ENCODE measurements around the gene RUNX1.
"Not testable (repeated sequence)": the region's sequence is repeated elsewhere in the genome, so short reads cannot be mapped to it uniquely, and the experiment has no call there.

Gene RUNX1

GRCh38 chr21:34807146-34807880 lies 241.8 kb downstream of the RUNX1 start:
- Histone ChIP-seq H3K9me3 (no peaks in the 10 kb centered on the region), H3K27me3 (no peaks in the 10 kb centered on the region), H3K4me1 (ENCODE audit: control insufficient read depth in 1 of 2, insufficient read depth in 1 of 2, low read depth in 1 of 2, low read length in 1 of 2) (peaks cover 20% of the 10 kb centered on the region in 2 experiments), H3K36me3 (peaks cover 22% of the 10 kb centered on the region), H3K4me3 (ENCODE audit: low read depth in 1 of 2, low read length in 1 of 2) (no peak overlapping the region), H3K27ac (peak overlapping the region; percentile 54)
- TF ChIP-seq, protein P1, sequence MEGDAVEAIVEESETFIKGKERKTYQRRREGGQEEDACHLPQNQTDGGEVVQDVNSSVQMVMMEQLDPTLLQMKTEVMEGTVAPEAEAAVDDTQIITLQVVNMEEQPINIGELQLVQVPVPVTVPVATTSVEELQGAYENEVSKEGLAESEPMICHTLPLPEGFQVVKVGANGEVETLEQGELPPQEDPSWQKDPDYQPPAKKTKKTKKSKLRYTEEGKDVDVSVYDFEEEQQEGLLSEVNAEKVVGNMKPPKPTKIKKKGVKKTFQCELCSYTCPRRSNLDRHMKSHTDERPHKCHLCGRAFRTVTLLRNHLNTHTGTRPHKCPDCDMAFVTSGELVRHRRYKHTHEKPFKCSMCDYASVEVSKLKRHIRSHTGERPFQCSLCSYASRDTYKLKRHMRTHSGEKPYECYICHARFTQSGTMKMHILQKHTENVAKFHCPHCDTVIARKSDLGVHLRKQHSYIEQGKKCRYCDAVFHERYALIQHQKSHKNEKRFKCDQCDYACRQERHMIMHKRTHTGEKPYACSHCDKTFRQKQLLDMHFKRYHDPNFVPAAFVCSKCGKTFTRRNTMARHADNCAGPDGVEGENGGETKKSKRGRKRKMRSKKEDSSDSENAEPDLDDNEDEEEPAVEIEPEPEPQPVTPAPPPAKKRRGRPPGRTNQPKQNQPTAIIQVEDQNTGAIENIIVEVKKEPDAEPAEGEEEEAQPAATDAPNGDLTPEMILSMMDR (IDR thresholded peaks at IDR 0.05), result no peak

- H3K4me1 ChIP-seq (ENCODE audit: control insufficient read depth in 1 of 2, insufficient read depth in 1 of 2, low read depth in 1 of 2, low read length in 1 of 2), result peaks cover 20% of the 10 kb centered on the region in 2 experiments
- no peaks in the 10 kb centered on the region for H3K27me3 ChIP-seq
- H3K4me3 ChIP-seq (ENCODE audit: low read depth in 1 of 2, low read length in 1 of 2), result no peak overlapping the region
- no peaks in the 10 kb centered on the region for H3K9me3 ChIP-seq
- peaks cover 19% of the 10 kb centered on the region for H3K36me3 ChIP-seq
- no peak overlapping the region for H3K27ac ChIP-seq
- TF ChIP-seq, protein P1 (IDR thresholded peaks at IDR 0.05), result no peak
These were observed 242.7 kb downstream of the RUNX1 start for GRCh38 chr21:34806423-34806822.

DNA sequence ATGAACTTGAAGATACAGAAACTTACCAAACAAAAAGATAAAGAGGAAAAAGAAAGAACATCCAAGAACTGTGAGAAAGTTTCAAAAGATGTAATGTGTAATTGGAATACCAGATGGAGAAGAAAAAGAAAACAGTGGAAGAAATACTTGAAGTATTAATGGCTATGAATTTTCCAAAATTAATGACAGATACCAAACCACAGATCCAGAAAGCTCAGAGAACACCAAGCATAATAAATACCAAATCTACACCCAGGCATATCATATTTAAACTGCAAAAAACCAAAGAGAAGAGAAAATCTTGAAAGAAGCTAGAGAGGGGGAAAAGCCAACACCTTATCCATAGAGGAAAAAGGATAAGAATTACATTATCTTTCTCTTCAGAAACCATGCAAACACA lies 243.9 kb downstream of the RUNX1 start:
- H3K9me3 ChIP-seq, result no peaks in the 10 kb centered on the region
- H3K27ac ChIP-seq, result no peak overlapping the region
- no peak overlapping the region for H3K4me3 ChIP-seq (ENCODE audit: low read depth in 1 of 2, low read length in 1 of 2)
- H3K36me3 ChIP-seq, result peaks cover 8% of the 10 kb centered on the region
- H3K4me1 ChIP-seq (ENCODE audit: control insufficient read depth in 1 of 2, insufficient read depth in 1 of 2, low read depth in 1 of 2, low read length in 1 of 2), result peaks cover 20% of the 10 kb centered on the region in 2 experiments
- TF ChIP-seq, protein P1 (IDR thresholded peaks at IDR 0.05), result no peak
- H3K27me3 ChIP-seq, result no peaks in the 10 kb centered on the region

DNA sequence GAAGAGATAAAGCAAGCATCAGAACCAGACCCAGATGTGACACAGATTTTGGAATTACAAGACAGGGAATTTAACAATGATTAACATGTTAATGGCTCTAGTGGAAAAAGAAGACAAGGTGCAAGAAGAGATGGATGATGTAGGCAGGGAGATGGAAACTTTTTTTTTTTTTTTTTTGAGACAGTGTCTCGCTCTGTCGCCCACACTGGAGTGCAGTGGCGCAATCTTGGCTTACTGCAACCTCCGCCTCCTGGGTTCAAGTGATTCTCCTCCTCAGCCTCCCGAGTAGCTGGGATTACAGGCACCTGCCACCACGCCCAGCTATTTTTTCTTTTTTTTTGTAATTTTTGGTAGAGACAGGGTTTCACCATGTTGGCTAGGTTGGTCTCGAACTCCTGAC lies 244.5 kb downstream of the RUNX1 start:
- peaks cover 20% of the 10 kb centered on the region in 2 experiments for H3K4me1 ChIP-seq (ENCODE audit: control insufficient read depth in 1 of 2, insufficient read depth in 1 of 2, low read depth in 1 of 2, low read length in 1 of 2)
- H3K4me3 ChIP-seq (ENCODE audit: low read depth in 1 of 2, low read length in 1 of 2); H3K27me3 ChIP-seq; H3K36me3 ChIP-seq; H3K9me3 ChIP-seq; H3K27ac ChIP-seq: not testable (repeated sequence)

GRCh38 chr21:34803782-34804370 lies 245.2 kb downstream of the RUNX1 start:
- Histone ChIP-seq H3K36me3 (peaks cover 11% of the 10 kb centered on the region), H3K4me1 (ENCODE audit: control insufficient read depth in 1 of 2, insufficient read depth in 1 of 2, low read depth in 1 of 2, low read length in 1 of 2) (peaks cover 19 to 20% of the 10 kb centered on the region in 2 experiments), H3K4me3 (ENCODE audit: low read depth in 1 of 2, low read length in 1 of 2) (no peak overlapping the region), H3K9me3 (no peaks in the 10 kb centered on the region), H3K27ac (no peak overlapping the region), H3K27me3 (no peaks in the 10 kb centered on the region)
- TF ChIP-seq, protein P1 (IDR thresholded peaks at IDR 0.05), result no peak

- peaks cover 26% of the 10 kb centered on the region for H3K36me3 ChIP-seq
- H3K27me3 ChIP-seq, result no peaks in the 10 kb centered on the region
- H3K4me1 ChIP-seq (ENCODE audit: control insufficient read depth in 1 of 2, insufficient read depth in 1 of 2, low read depth in 1 of 2, low read length in 1 of 2), result peaks cover 3 to 5% of the 10 kb centered on the region in 2 experiments
- no peak overlapping the region for H3K4me3 ChIP-seq (ENCODE audit: low read depth in 1 of 2, low read length in 1 of 2)
- peak overlapping the region; percentile 30 for H3K27ac ChIP-seq
- no peaks in the 10 kb centered on the region for H3K9me3 ChIP-seq
- TF ChIP-seq, protein P1 (IDR thresholded peaks at IDR 0.05), result no peak
These were observed 246.8 kb downstream of the RUNX1 start for GRCh38 chr21:34802180-34802899.
